Stimulated activated CD4-positive, alpha-beta T cell treated with anti-CD3 and anti-CD28 coated beads, TNF-alpha, amount 100 ng/mL, for 1 hour (primary cell): ENCODE results near the gene LRFN4.

ENCODE experiments used
- DNase-seq, 3 donors: peaks; one replicate each; pipeline ENCODE4 v3.0.0-alpha.2; 2020; ENCODE audit warnings: low read depth in 3 of 3, low spot score in 1 of 3

LRFN4 gene

DNA sequence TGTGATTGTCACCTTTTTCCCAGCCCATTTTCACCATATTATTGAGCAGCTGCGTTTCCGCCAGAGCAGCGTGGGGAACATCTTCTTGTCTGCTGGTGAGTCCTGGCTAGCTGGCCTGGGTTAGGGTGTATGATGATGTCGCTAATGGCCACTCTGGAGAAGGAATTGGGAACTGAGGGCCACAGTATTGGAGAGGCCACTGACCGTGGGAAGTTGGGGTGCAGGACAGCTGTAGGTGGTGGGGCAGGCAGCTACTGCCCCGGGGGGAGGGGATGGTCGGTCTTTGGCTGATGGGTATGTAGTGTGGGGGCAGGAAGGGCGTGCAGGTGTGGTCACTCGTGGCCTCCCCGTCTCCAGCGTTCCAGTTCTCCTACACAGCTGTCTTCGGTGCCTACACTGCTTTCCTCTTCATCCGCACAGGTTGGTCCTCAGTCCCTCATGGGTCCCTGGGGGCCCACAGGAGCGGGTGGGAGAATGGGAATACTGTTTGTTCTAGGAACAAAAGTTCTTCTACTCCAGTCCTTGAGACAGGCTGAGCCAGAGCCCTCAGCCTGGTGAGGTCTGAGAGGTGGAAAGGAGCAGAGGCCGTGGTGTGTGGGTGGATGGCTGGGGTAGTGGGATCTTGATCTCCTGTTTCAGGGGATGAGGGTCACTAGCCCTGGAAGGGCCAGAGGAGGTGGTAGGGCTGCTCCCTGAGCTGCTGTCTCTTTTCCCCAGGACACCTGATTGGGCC, 11.6 kb upstream of the LRFN4 start:
- DNase-seq, result no peak

DNA sequence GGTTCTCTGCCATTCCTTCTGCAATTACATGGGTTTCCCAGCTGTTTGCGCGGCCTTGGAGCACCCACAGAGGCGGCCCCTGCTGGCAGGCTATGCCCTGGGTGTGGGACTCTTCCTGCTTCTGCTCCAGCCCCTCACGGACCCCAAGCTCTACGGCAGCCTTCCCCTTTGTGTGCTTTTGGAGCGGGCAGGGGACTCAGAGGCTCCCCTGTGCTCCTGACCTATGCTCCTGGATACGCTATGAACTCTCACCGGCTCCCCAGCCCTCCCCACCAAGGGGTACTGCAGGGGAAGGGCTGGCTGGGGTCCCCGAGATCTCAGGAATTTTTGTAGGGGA, 11.0 kb upstream of the LRFN4 start:
- no peak for DNase-seq

DNA sequence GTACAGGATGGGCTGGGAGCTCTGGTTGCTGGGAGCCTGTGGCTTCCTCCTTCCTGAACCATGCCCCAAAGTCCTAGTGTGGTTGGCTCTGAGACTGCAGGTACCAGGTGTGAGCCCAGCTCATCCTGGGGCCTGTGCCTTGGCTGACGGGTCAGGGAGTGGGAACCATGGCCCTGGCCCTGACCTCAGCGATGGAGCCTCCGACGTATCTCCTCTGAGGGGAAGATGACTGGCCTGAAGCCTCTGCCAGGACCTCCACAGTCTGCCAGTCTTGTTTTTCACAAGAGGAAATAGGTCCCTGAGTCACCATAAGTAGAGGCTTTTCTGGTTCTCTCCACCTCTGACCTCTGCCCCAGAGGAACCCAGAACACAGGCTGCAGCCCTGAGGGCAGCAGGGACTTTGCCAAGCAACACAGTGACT, 10.2 kb upstream of the LRFN4 start:
- no peak for DNase-seq

DNA sequence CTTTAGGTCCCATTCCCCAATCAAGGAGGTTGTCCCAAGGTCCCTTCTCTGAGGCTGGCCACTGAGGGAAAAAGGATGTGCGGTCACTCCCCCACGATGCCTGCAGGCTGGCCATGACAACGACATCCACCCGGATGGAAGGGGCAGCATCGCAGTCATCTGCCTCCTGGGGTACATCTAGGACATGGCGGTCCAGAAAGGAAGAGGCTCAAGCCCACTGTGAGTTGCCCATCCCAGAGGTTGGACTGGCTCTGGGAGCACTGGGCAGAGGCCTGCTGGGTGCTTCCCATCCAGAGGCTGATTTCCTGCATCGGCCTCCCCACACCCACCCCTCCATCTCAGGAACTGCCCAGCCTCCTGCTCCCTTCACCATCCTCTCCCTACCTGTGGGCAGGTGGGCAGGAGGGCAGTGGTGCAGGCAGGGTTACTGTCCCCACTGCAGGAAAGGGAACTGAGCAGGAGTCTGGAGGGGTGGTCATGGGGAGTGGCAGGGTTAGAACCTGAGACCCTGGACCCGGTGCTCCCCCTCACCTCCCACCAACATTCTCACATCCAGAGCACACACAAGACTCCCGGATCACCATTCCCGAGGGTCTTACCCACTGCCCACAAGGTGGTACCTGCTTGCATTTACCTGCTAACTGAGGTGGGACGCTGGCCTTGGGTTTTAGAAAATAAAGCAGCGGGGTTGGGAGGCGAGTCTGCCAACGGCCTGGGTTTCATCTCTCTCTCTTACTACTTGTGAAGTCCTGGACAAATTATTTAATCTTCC, 9.2 kb upstream of the LRFN4 start:
- no peak for DNase-seq

DNA sequence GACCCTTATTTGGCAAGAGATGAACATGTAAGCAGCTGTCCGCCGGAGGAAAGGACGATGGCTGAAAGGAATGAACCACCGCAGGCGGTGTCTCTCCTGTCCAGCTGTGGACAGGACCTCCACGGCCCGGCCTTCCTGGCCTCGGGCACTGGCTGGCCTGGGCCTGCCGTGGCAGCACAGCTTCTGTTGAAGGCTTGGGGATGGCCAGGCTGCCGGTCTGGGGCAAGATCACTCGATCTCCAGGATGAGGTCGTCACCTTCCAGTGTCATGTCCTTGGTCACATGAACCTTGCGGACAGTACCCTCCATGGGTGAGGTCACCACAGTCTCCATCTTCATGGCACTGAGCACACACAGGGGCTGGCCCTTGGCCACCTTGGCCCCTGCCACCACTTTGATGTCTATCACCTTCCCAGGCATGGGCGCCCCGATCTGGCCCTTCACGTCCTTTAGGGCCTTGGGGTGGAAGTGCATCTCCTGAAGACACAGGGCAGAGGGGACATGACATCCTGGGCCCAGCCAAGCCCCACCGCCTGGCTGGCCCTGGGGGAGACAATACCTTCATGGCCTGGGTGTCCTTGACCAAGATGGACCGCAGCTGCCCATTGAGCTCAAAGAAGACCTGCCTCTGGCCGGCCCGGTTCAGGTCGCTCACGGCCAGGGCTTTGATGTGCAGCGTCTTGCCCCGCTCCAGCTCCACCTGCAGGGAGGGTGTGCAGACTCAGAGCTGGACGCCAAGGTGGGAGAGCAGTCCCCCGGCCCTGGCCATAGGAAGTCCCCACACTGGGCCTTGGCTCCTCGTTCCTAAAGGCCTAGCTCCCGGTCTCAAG, 8.0 kb upstream of the LRFN4 start:
- DNase-seq, result no peak

DNA sequence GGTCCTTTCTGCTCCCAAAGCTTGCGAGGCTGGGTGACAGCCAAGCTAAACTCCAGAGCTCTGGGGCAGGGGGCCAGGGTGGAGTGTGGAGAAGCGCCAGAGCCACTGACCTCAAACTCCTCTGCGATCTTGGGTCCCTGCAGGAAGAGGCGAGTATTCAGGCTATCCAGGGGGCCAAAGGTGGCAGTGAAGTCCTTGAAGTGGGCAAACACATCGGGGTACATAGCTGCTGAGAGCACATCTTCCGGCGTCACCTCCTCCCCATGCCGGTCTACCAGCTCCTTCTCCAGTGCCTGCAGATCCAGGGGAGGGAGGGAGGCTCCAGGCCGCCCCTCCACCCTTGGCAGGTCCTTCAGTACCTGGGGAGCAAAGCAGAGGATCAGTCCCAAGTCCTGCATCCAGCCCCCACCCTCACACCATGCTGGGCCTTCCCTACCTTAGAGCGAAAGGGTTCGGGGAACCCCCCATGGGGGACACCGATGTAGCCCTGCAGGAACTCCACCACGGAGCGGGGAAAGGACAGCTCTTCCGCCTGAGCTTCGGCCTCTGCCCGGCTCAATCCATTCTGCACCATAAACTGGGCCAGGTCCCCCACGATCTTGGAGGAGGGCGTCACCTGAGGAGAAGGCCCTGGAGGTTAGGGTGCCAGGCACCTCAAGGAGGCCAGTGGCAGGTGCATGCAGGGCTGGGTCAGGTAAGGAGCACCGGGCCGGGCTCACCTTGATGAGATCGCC, 7.2 kb upstream of the LRFN4 start:
- no peak for DNase-seq

DNA sequence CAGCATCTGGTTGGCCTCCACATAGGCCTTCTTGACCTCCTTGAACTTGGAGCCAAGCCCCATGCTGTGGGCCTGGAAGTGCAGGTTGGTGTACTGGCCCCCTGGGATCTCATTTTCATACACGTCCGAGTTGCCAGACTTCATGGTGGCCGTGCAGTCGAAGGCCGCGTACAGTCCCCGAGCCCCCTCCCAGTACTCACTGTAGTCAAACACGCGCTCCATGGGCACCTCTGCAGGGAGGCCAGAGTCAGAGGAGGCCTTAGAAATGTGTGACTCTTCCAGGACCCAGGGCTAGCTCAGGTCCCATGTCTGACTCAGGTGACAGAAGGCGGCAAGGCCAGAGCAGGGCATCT, 6.7 kb upstream of the LRFN4 start:
- no peak for DNase-seq

DNA sequence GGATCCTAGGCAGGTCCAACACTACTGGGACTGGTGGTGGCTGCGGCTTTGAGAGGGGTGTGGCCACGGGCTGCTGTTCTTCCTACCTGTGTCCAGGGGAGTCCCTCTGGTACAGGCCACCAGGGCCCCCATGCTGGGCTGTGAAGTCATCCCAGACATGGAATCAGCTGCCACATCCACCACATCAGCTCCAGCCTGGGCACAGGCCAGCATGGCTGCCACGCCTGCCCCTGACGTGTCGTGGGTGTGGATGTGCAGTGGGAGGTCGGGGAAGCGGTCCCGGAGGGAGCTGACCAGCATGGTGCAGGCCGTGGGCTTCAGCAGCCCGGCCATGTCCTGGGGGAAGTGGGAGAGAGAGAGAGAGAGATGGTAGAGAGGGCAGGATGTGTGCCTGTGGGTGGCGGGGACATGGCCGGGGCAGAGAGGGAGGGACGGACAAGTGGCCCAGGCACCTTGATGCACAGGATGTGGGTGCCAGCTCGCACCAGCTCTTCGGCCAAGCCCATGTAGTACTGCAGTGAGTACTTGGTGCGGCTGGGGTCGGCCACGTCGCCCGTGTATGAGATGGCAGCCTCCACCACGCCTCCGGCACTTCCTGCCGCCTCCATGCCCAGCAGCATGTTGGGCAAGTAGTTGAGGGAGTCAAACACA, 6.2 kb upstream of the LRFN4 start:
- DNase-seq, result no peak

DNA sequence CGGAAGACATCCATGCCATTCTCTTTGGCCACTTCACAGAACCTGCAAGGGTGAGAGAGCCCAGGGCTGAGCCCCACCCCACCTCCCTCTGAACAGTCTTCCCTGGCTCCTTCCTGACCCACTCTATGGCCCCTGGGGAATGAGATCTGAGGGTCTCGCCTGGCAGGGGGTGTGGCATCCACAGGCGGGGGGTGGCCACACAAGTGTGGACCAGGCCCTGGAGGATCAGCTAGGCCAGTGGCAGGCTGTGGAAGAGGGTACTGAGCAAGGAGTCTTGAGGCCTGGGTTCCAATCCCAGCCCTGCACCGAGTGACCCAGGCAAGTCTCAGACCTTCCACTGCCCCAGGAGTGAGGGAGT, 5.6 kb upstream of the LRFN4 start:
- no peak for DNase-seq

DNA sequence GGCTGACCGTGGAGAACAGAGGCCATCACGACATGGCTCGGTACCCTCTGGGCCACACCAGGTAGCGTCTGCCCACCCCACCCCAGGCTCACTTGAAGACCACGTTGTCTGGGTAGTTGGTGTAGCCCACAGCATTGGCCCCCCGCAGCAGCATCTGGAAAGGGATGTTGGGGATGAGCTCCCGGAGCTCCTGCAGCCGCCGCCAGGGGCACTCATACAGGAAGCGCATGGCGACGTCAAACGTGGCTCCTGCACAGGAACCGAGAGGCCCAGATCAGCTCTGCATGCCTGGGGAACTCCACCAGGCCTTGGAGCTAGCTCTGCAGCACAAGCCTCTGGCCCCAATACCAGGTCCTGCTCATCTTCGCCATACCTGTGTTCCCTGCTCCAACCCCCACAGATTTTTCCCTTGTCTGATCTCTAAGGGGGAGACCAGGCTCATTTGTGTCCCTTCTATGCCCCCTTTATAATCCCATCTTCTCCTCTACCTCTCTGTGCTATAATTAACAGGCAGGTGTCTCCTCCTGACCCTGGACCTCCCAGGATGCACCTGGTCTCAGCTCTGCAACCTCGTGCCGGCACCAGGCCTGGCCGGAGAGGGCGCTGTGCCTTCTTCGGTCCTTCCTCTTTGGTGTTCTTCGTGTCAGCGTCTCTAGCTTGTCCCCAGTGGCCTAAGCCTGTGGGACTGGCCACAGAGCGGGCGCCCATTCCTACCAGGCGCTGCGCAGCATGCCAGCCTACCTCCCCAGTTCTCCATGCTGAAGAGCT, 5.0 kb upstream of the LRFN4 start:
- no peak for DNase-seq

DNA sequence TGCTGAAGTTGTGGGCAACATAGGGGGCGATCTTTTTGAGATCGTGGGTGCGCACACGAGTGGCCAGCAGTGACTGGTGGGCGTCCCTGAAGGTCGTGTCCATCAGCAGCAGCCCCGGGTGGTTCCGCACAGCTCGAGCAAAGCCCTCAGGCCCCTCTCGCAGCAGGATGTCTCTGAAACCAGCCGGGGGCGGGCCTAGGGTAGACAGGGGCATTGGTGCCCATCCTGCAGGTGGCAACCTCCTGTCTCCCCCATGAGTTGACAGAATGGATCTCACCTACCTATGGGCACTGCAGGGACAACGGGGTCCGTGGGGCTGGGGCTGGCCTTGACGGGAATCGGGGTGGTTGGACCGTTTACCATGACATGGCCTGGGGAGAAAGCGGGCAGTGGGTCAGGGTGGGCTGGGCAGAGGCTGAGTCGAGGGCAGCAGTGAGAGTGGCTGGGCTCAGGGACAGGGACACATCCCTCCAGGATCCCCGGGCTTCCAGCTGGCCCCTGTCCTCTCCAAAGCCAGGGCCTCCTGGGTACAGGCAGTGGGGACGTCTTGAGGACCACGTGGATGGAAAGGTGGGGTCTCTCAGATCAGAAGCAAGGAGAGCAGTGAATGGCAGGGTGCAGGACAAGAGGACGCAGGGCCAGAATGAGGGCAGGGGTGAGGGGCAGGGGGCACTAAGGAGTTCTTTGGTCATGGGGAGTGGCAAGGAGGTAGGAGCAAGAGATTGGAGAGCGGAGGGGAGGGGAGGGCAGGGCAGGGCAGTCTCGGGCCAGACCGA, 4.2 kb upstream of the LRFN4 start:
- DNase-seq, result no peak

DNA sequence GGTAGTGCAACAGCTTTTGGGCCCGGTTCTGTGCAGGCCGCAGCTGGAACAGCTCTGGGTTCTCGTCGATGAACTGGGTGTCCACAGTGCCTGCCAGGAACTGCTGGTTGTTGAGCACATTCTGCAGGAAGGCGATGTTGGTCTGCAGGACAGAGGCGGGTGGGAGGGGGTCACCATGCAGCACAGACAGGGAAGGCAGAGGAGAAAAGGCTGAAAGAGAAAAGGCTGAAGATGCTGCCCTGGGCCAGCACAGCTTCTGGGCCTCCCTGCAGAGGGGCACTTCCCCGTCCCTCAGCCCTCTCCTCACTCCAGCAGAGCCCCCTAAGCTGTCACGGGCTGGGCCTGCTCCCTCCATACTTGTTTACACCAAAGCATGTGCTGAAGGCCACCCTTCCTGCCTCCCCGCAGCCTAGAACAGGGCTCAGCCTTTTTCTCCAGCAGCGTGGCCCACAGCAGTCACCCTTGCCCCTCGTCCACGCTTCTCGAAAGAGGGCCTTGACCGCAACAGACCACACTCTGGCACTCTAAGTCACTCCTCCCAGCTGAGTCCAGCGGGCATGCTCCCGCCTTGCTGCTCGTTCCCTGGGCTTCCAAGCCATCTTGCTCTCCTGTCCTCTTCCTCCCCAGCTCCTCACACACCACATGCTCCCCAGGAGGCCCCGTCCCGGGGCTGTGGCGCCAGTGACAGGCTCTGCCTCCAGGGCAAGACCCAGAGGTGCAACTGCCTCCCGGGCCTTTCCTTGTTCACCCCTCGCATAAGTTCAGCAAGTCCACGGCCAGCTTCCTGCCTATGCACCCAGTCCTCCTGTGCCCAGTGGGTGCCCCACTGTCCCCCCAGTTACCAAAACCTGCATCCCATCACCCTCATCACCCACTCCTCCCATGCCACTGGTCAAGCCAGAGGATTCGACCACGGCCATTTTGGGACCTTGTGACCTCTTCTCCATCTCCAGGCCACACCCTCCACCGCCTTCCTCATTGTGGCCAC, 3.3 kb upstream of the LRFN4 start:
- no peak for DNase-seq

DNA sequence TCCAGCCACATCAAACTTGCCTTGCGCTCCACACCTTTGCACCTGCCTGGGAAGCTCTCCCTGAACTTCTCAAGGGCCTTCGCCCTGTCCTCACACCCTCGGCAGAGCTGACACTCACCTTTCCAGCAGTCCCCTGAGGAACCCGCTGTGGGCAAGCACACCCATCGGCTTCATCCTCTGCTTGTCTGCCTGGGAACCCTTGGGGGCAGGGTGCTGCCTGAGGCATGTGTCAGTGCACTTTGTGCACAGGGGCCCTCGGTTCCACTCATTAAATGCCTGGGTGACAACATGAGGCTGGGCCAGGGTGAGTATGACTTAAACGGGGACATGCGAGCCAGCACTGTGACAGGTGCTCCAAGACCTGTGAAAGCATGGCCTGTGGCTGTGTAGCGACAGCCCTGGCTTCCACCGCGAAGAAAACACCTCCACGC, 2.6 kb upstream of the LRFN4 start:
- DNase-seq, result no peak

DNA sequence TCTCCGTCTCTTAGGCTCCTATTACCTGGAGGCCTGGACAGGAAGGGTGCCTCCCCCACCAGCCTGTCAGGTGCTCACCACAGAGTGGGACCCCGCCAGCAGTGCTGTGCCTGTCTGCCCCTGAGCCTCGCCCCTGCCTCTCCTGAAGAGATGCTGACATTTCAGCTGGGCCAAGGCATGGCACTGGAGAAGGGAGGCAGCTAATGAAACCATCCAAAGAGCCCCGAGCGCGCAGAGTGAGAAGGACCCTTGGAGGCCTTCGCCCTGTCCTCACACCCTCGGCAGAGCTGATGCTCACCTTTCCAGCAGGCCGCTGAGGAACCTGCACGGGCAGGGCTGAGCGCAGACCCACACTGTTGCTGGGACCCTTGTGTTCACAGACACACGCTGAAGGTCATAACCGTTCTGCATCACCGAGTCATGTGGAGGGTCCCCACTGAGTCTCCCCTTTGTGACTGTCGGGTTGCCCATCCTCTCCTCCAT, 2.1 kb upstream of the LRFN4 start:
- DNase-seq, result no peak

DNA sequence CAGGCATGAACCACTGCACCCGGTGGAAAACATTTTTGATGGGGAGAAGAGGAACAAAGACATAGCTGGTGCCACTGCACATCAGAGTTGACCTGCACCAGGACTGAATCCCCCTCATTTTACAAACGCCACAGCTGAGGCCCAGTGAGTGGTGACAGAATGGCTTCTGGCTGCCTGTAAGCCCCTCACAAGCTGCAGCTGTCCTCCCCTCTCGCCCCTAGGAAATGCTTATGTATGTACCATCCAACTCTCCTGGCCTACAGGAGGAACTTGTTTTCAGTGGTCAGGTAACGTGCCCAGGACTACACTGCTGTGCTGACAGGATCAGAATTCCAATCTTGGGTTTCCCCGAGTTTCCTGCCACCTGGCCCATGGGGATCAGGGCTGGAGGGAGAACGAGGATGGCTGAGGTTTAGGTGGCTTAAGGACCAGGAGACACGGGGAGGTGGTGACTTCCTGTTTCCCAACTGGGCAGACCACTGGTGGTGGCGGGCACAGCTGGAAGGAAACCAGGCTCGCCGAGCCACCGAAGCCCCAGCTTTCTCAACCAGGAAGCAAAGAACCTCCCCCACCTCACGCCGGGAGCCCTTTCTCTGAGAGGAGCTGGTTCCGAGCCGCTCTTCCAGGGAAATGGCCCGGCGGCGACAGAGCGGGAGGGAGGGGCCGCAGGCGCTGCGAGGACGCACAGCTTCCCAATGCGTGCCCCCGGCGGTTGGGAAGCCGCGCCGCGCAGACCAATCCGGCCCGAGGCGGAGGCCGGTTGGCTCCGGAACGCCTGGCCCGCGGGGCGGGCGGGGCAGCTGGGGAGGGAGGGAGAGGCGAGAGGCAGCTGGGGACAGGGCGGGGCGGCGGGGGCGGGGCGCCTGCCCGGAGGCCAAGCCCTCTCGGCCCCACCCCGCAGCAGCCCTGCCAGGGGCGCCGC, 1.0 kb upstream of the LRFN4 start:
- peak; percentile 30 to 62 (median 35) for DNase-seq

DNA sequence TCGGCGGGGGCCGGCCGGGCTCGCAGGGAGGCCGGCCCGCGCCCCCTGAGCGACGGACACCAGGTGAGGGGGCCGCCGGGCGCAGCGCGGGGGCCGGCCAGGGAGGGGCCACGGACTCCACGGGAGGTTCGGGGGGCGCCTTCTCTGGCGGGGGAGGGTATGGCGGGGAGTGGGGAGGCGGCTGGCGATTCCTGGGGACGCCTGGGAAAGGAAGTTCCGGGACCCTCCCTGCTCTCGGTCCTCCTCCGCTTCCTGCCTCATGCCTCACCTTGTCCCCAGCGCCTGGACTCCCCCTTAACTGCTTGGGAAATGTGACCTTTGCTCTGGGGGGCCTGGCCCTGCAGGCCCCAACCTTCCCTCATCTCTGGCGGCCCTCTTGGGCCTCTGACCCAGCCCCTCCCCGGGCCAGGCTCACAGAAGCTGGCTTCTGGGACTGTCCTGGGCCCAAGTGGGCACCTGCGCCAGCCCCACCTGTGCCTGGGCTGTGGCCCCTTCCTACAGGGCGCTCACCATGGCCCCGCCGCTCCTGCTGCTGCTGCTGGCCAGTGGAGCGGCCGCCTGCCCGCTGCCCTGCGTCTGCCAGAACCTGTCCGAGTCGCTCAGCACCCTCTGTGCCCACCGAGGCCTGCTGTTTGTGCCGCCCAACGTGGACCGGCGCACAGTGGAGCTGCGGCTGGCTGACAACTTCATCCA, 516 bp downstream of the LRFN4 start:
- no peak for DNase-seq

DNA sequence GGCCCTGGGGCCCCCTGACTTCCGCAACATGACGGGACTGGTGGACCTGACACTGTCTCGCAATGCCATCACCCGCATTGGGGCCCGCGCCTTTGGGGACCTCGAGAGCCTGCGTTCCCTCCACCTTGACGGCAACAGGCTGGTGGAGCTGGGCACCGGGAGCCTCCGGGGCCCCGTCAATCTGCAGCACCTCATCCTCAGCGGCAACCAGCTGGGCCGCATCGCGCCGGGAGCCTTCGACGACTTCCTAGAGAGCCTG, 992 bp downstream of the LRFN4 start:
- DNase-seq, result no peak
